Kidney (tissue), 14 donors: ENCODE measurements around the gene DPP6. TPM values are rescaled to one million over a fixed set of nuclear protein-coding genes. Genes with fewer than 3 reads are reported as not detected.

Experiments used
- DNase-seq, 5 donors: peaks; one replicate each; pipeline ENCODE4 v3.0.0-alpha.2; 2013 to 2020
- FAIRE-seq: peaks from 2 replicates; lab custom pipeline; 2012; peaks lifted over from hg19 to GRCh38; lab: Jason Lieb, UNC
- H3K27ac ChIP-seq, 2 donors: one replicate each; pipeline ENCODE4 v1.7.0; 2013; ENCODE audit warnings: low read depth in 2 of 2, low read length in 2 of 2, inconsistent platforms in 1 of 2
- H3K27me3 ChIP-seq: one replicate; pipeline ENCODE4 v1.7.1; 2013; ENCODE audit warnings: low read length, inconsistent platforms; ENCODE audit not compliant: control insufficient read depth, insufficient read depth
- H3K36me3 ChIP-seq, 3 donors: one replicate each; pipeline versions ENCODE4 v1.7.0 to v1.7.1; 2013; ENCODE audit warnings: low read length in 3 of 3, control low read depth in 1 of 3, inconsistent platforms in 1 of 3; ENCODE audit not compliant: insufficient read depth in 3 of 3, control insufficient read depth in 2 of 3
- H3K4me1 ChIP-seq, 3 donors: one replicate each; pipeline versions ENCODE4 v1.7.0 to v1.7.1; 2013; ENCODE audit warnings: low read length in 3 of 3, inconsistent platforms in 1 of 3, low read depth in 1 of 3; ENCODE audit not compliant: control insufficient read depth in 2 of 3, insufficient read depth in 2 of 3
- H3K4me3 ChIP-seq, 3 donors: one replicate each; pipeline versions ENCODE4 v1.7.0 to v1.8.1; 2013; ENCODE audit warnings: low read length in 3 of 3, control low read depth in 1 of 3, inconsistent platforms in 1 of 3
- H3K9ac ChIP-seq, 3 donors: one replicate each; pipeline versions ENCODE4 v1.7.0 to v1.7.1; 2013; ENCODE audit warnings: low read length in 3 of 3, control low read depth in 1 of 3, inconsistent platforms in 1 of 3
- H3K9me3 ChIP-seq, 3 donors: one replicate each; pipeline versions ENCODE4 v1.7.0 to v1.7.1; 2013; ENCODE audit warnings: low read length in 3 of 3, control low read depth in 1 of 3, inconsistent platforms in 1 of 3; ENCODE audit not compliant: control insufficient read depth in 2 of 3, insufficient read depth in 1 of 3
- CTCF ChIP-seq: IDR thresholded peaks from 3 replicates; pipeline ENCODE4 v1.5.1; 2012; ENCODE audit warnings: mild to moderate bottlenecking, moderate library complexity, borderline replicate concordance; ENCODE audit not compliant: insufficient read depth; ENCODE audit errors: extremely low read depth
- intact Hi-C: fragments of 100-400 bp; cut with DNase I; formaldehyde crosslinking; loops from one replicate; pipeline ENCODE4 v1.11.1; 2022
- polyA plus RNA-seq: library from polyadenylated mRNA; stranded (reverse); fragments of 350-450 nt; fragmentation: Illumina TruSeq; extraction: RNeasy Lipid Tissue Mini Kit (QIAGEN cat#74804); gene quantifications from one replicate; pipeline ENCODE4 v1.2.3, GENCODE V29; 2014; ENCODE audit warnings: low read depth, low replicate concordance; ENCODE audit not compliant: insufficient read depth
- total RNA-seq: library from RNA; stranded (reverse); fragmentation: NEBNext Ultra II Directional; extraction: Animal tissue kit (Norgen Biotek cat#: 25700); gene quantifications from one replicate; pipeline ENCODE4 v1.2.1, GENCODE V29; 2021
- donor health status: control.
- donor health status: control.
- donor health status: control.
- donor health status: control.
- donor health status: control.
- donor health status: DM: yes; HTN: yes; CAD: no.
- donor health status: Normal renal cell carcinoma (clear cell type).

Gene DPP6
- total and polyA plus RNA-seq, 2 donors from 2014 or later: 1.8 to 6.9 TPM

- no peak for DNase-seq
- Histone ChIP-seq H3K27ac (no peak overlapping the region), H3K27me3 (no peaks in the 10 kb centered on the region), H3K9ac (no peak overlapping the region), H3K4me3 (no peak overlapping the region), H3K4me1 (no peaks in the 10 kb centered on the region), H3K9me3 (no peaks in the 10 kb centered on the region), H3K36me3 (no peaks in the 10 kb centered on the region)
- no peak for FAIRE-seq
- intact Hi-C loops: no loop called here
- no peak for TF ChIP-seq CTCF
Observed at GRCh38 chr7:154332811-154333580, 280.8 kb downstream of the DPP6 start.

GRCh38 chr7:154336295-154336694, 284.1 kb downstream of the DPP6 start:
- H3K4me3 ChIP-seq: no peak overlapping the region
- FAIRE-seq: no peak
- no peak for TF ChIP-seq CTCF

DNA sequence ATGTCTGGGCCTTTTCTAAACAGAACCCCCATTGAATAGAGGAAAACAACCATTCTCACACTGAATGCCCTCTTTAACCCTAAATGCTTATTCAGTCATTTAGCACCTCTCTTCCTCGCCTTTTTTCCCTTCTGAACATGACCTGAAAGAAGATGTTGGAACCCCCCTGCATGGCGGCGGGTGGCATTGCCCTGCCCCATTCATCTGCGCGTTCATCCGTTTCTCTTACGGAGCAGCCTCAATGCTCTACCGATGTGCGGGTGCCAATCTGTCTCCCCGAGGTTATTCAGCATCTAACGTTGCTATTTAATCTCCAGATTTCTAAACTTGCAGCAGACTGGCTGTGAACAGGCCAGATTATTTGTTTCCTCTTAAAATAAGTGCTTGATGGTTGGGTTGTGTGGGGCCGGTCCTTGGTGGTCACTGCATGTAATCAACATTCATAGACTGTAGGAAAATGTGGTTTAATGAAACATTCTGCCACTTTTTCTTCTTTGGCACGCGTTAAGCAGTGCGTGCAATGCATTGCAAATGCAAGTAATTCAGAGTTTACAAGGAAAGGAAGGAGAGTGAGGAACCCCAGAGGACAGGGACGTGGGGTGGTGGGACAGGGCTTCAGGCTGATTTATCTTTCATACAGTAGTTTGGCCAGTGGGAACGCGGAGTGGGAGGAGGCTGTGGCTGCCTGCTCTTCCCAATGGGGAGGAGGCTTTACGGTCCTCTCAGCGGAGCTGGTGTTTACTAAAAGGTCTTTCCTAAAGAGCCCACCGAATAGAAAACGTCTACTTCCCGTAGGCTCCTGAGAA, 286.7 kb downstream of the DPP6 start:
- Histone ChIP-seq H3K4me1 (no peaks in the 10 kb centered on the region), H3K27me3 (no peaks in the 10 kb centered on the region), H3K36me3 (no peaks in the 10 kb centered on the region), H3K9me3 (no peaks in the 10 kb centered on the region), H3K27ac (no peak overlapping the region), H3K4me3 (no peak overlapping the region), H3K9ac (no peak overlapping the region)
- FAIRE-seq (no peak), DNase-seq (no peak)
- intact Hi-C loops: no loop called here
- TF ChIP-seq CTCF: no peak

More at GRCh38 chr7:154336295-154336694, 284.1 kb downstream of the DPP6 start:
- no peaks in the 10 kb centered on the region for H3K9me3 ChIP-seq
- H3K27me3 ChIP-seq: no peaks in the 10 kb centered on the region
- H3K4me1 ChIP-seq: no peaks in the 10 kb centered on the region
- no peak overlapping the region for H3K9ac ChIP-seq
- DNase-seq: no peak
- H3K36me3 ChIP-seq: no peaks in the 10 kb centered on the region
- H3K27ac ChIP-seq: no peak overlapping the region
- intact Hi-C loops: no loop called here
